Panc1 (cell line): ENCODE measurements around the gene ZNF474.

ENCODE experiments used
- POLR2AphosphoS5 ChIP-seq: IDR thresholded peaks from 2 replicates; pipeline ENCODE4 v1.6.1; 2012; ENCODE audit warnings: mild to moderate bottlenecking, low read depth, low read length, moderate library complexity
- TF ChIP-seq, protein P1 (sequence below): fragments of 450-650 bp; IDR thresholded peaks from 2 replicates; pipeline ENCODE4 v1.5.1; 2017; ENCODE audit warnings: mild to moderate bottlenecking
- TF ChIP-seq, protein P2 (sequence below), 2 experiments: IDR thresholded peaks; 2 replicates each; pipeline ENCODE4 v1.6.1; 2011 to 2012; ENCODE audit warnings: low read depth in 2 of 2, control low read depth in 1 of 2, low read length in 1 of 2, mild to moderate bottlenecking in 1 of 2, moderate library complexity in 1 of 2; ENCODE audit not compliant: insufficient read depth in 1 of 2

DNA sequence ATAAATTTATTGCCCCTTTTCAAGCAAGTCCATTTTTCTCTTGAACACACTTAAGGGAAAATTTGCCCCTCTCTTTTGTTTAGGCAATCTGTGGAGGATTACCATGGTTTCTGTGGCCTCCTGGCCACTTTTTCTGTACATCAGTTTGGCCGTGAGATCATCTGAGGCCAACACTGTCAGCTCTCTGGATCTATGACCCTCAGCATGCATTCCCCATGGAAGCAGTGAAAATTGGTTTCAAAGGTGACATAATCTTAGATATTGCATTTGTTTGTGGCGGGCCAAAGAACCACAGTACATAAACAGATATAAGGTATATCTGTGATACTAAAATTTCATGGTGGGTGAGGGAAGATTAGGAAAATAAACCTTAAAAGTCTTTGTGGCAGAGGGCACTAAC, 4.6 kb upstream of the ZNF474 start:
- TF ChIP-seq, protein P1, sequence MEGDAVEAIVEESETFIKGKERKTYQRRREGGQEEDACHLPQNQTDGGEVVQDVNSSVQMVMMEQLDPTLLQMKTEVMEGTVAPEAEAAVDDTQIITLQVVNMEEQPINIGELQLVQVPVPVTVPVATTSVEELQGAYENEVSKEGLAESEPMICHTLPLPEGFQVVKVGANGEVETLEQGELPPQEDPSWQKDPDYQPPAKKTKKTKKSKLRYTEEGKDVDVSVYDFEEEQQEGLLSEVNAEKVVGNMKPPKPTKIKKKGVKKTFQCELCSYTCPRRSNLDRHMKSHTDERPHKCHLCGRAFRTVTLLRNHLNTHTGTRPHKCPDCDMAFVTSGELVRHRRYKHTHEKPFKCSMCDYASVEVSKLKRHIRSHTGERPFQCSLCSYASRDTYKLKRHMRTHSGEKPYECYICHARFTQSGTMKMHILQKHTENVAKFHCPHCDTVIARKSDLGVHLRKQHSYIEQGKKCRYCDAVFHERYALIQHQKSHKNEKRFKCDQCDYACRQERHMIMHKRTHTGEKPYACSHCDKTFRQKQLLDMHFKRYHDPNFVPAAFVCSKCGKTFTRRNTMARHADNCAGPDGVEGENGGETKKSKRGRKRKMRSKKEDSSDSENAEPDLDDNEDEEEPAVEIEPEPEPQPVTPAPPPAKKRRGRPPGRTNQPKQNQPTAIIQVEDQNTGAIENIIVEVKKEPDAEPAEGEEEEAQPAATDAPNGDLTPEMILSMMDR = no peak
- TF ChIP-seq POLR2AphosphoS5 = no peak
- TF ChIP-seq, protein P2, sequence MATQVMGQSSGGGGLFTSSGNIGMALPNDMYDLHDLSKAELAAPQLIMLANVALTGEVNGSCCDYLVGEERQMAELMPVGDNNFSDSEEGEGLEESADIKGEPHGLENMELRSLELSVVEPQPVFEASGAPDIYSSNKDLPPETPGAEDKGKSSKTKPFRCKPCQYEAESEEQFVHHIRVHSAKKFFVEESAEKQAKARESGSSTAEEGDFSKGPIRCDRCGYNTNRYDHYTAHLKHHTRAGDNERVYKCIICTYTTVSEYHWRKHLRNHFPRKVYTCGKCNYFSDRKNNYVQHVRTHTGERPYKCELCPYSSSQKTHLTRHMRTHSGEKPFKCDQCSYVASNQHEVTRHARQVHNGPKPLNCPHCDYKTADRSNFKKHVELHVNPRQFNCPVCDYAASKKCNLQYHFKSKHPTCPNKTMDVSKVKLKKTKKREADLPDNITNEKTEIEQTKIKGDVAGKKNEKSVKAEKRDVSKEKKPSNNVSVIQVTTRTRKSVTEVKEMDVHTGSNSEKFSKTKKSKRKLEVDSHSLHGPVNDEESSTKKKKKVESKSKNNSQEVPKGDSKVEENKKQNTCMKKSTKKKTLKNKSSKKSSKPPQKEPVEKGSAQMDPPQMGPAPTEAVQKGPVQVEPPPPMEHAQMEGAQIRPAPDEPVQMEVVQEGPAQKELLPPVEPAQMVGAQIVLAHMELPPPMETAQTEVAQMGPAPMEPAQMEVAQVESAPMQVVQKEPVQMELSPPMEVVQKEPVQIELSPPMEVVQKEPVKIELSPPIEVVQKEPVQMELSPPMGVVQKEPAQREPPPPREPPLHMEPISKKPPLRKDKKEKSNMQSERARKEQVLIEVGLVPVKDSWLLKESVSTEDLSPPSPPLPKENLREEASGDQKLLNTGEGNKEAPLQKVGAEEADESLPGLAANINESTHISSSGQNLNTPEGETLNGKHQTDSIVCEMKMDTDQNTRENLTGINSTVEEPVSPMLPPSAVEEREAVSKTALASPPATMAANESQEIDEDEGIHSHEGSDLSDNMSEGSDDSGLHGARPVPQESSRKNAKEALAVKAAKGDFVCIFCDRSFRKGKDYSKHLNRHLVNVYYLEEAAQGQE (IDR thresholded peaks at IDR 0.05; ENCODE audit: insufficient read depth in 1 of 2, low read depth in 2 of 2, low read length in 1 of 2) = no peak
